ENCODE results near the gene NUP62.

NUP62 gene

GRCh38 chr19:49878744-49879070, 50.6 kb downstream of the NUP62 start:
- no peak for DNase-seq

- DNase-seq = peak; percentile 86
These were observed 51.2 kb downstream of the NUP62 start for GRCh38 chr19:49877879-49878743.

GRCh38 chr19:49877020-49877878, 52.1 kb downstream of the NUP62 start, which contains the start of the genes AKT1S1 and TBC1D17:
Gene AKT1S1 (minus strand): TSS chr19:49877355. CDS start chr19:49873295, 4,060 bp downstream.
Gene TBC1D17 (plus strand): TSS chr19:49877702. CDS start chr19:49877724, 22 bp downstream.
- DNase-seq = peak; percentile 98

- DNase-seq = peak; percentile 97
These were observed 52.8 kb downstream of the NUP62 start for GRCh38 chr19:49876422-49877019.

- peak; percentile 12 for DNase-seq
These were observed 53.4 kb downstream of the NUP62 start for GRCh38 chr19:49875857-49876421.

- no peak for DNase-seq
These were observed 54.1 kb downstream of the NUP62 start for GRCh38 chr19:49875177-49875576.

GRCh38 chr19:49874503-49875157, 54.7 kb downstream of the NUP62 start:
- no peak for DNase-seq

- DNase-seq = no peak
These were observed 55.5 kb downstream of the NUP62 start for GRCh38 chr19:49873834-49874233.

- no peak for DNase-seq
These were observed 56.2 kb downstream of the NUP62 start for GRCh38 chr19:49873129-49873521.

GRCh38 chr19:49872245-49873128, 56.8 kb downstream of the NUP62 start:
- no peak for DNase-seq

GRCh38 chr19:49871349-49871985, 57.8 kb downstream of the NUP62 start:
- no peak for DNase-seq

- DNase-seq = no peak
These were observed 58.9 kb downstream of the NUP62 start for GRCh38 chr19:49870309-49870901.

- peak; percentile 98 for DNase-seq
These were observed 59.6 kb downstream of the NUP62 start for GRCh38 chr19:49869484-49870308.

- no peak for DNase-seq
These were observed 60.3 kb downstream of the NUP62 start for GRCh38 chr19:49869009-49869483.

- DNase-seq = peak; percentile 87
These were observed 62.1 kb downstream of the NUP62 start, which contains the start of gene PNKP for GRCh38 chr19:49866933-49867782. Gene PNKP (minus strand): TSS chr19:49867576. CDS start chr19:49867204, 372 bp downstream.

GRCh38 chr19:49864890-49865289, 64.4 kb downstream of the NUP62 start:
- no peak for DNase-seq

GRCh38 chr19:49863935-49864320, 65.4 kb downstream of the NUP62 start:
- DNase-seq = no peak

- DNase-seq = no peak
These were observed 65.9 kb downstream of the NUP62 start for GRCh38 chr19:49863254-49863934.

Data from NCI-H1092 treated with DMSO at 0.1 percent for 48 hours (cell line).